Stimulated activated naive CD8-positive, alpha-beta T cell treated with anti-CD3 and anti-CD28 coated beads, Interleukin-15, Interleukin-2, amounts not matched to agents 100 U/mL and 50 U/mL, for 24 hours (primary cell): ENCODE data around the gene L3MBTL4.
"Not testable (repeated sequence)": the region's sequence is repeated elsewhere in the genome, so short reads cannot be mapped to it uniquely, and the experiment has no call there.

ENCODE experiments used
- ATAC-seq: fragments of 150-1000 bp; cut with Tn5 transposase; one replicate; pipeline ENCODE4 v1.10.0; 2021
- DNase-seq: peaks from one replicate; pipeline ENCODE4 v3.0.0; 2021

Gene L3MBTL4

GRCh38 chr18:6310714-6311113 lies 104.0 kb downstream of the L3MBTL4 start:
- ATAC-seq (no peak), DNase-seq (no peak)

- DNase-seq (no peak), ATAC-seq (no peak)
Observed at GRCh38 chr18:6297875-6298274, 116.8 kb downstream of the L3MBTL4 start.

DNA sequence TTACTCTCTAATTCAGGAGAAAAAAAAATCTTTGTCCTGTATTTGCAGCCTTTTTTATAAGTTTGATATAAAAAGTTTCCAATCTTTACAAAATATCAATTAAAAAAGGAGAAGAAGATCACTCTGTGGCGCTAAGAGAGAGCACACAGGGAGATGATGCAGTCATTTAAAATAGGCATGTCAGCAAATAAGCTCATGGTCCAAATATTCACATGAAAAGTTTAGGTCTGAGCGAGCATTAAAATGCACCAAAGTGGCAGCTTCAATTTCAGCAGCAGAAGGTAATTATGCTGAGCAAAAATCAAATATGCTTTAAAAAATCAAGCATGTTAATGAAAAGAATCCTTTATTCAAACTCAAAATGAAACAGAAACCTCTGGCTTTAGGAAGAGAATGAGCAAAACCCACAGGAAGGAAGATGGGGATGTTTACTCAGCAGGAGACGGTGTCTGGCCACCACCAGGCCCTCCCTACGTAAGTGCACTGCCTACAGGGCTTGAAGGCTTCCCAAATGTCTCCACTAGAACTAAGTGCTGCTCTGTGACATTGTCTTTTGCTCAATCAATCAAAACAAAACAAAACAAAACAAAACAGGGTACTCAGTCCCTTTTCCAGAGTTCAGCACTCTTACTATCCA lies 120.4 kb downstream of the L3MBTL4 start:
- DNase-seq (no peak), ATAC-seq (no peak)

DNA sequence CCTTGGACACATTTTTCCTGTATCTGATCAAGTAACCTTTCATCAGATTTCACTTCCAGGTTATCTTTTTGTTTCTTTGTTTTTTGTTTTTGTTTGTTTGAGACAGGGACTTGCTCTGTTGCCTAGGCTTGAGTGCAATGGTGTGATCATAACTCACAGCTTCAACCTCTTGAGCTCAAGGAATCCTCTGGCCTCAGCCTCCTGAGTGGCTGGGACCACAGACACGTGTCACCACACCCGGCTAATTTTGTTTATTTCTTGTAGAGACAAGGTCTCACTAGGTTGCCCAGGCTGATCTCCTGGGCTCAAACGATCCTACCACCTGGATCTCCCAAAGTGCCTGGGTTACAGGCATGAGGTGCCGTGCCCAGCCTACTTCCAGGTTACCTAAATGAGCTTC lies 124.9 kb downstream of the L3MBTL4 start:
- ATAC-seq (no peak), DNase-seq (no peak)

- DNase-seq (no peak), ATAC-seq (no peak)
Observed at GRCh38 chr18:6286585-6286984, 128.1 kb downstream of the L3MBTL4 start.

DNA sequence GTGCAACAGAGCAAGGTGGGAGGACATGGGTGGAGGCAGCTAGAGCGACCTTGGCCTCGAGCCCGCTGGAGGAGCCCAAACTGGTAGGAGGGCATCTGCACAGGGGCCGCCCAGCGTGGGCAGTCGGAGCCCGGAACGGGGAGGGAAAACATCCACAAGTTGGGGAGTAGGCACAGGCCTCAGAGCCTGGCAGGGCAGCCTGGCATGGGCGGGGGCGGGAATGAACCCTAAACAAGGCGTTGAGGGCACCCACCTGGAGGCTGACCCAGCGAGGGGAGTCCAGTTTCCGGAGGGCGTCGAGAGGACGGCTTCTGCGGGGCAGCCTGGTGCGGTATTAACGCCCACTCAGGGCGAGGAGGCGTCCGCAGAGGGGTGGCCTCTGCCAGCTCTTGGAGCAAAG lies 129.9 kb downstream of the L3MBTL4 start:
- DNase-seq (no peak), ATAC-seq (no peak)

GRCh38 chr18:6284300-6284699 lies 130.4 kb downstream of the L3MBTL4 start:
- no peak for ATAC-seq
- no peak for DNase-seq

DNA sequence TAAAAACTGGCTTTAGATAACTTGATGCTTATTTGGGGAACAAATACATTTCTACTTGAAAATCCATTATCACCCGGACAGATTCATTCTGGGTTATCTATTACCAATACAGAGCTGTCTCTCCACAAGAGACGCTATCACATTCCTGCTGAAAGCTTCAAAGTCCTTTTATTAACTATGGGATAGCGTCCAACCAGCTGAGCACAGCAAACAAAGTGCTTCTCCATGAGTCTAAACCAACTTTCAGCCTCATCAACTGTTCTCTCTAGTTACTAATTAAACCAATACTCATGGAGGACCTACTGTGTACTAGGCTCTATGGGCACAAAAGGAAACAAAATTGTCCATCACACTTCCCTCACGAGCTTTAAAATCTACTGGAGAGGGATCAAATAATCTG lies 132.8 kb downstream of the L3MBTL4 start:
- DNase-seq (no peak), ATAC-seq (no peak)

DNA sequence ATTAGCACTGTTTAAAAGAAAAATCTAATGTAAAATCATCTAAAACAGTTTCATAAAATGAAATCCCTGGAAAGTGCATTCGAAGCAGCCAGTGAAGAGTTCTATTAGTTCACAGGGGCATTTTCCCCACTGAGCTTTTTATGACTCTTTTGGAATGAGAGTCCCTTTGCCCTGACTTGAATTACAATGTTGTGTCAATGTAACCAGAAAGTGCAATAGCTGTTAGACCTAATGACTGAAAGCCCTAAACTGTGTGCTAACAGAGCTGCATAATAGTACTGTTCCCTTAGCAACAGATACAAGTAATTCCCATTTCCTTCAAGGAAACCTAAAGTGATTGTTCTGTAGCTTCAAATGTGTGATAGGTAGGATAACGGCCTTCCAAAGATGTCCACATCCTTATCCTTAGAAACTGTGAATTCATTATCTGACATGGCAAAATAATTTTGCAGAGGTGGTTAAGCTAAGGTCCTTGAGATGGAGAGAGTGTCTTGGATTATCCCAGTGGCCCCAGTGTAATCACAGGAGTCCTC lies 134.4 kb downstream of the L3MBTL4 start:
- ATAC-seq = no peak
- no peak for DNase-seq

GRCh38 chr18:6279308-6279707 lies 135.4 kb downstream of the L3MBTL4 start:
- ATAC-seq = no peak

GRCh38 chr18:6273423-6273822 lies 141.3 kb downstream of the L3MBTL4 start:
- ATAC-seq (no peak), DNase-seq (no peak)

More at GRCh38 chr18:6279308-6279707, 135.4 kb downstream of the L3MBTL4 start:
- no peak for DNase-seq

DNA sequence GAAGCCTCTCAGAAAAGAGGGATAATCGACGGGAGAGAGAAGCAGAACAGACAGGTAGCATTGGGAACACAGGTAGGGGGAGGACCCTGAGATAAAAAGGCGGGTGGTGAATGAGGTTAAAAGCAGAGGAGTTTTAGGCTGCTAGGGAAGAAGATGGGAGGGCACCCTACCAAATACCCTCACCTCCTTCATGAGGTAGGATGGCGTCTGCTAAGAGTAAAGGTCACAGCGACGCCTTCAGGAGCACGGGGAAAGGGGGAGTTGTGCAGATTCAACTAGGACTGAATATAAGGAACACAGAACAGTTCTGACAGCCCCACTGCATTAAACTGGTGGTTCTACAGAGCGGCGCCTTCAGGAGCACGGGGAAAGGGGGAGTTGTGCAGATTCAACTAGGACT lies 142.6 kb downstream of the L3MBTL4 start:
- ATAC-seq, DNase-seq: not testable (repeated sequence)

- no peak for ATAC-seq
Observed at GRCh38 chr18:6271585-6271984, 143.1 kb downstream of the L3MBTL4 start.

DNA sequence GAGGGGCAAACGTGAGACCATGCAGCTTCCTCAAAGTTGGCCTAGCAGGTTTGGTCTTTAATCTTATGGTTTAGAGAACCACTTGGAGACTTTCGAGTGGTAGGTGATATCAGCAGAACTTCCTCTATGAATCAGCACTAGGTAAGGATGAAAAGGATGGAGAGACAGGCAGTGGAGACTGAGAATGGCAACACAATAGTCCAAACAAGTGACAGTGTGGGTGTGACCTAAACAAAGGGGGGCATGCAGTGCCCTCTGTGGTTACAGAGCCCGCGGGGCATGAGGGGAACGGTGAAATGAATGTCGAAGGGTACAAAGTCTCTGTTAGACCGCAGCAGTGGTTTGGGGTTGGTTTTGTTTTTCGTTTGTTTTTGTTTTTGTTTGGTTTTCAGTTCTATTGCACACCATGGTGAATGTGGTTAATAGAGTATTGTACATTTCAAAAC lies 143.9 kb downstream of the L3MBTL4 start:
- DNase-seq = no peak
- ATAC-seq = no peak

More at GRCh38 chr18:6271585-6271984, 143.1 kb downstream of the L3MBTL4 start:
- DNase-seq = no peak

- DNase-seq (no peak), ATAC-seq (no peak)
Observed at GRCh38 chr18:6269660-6270332, 144.9 kb downstream of the L3MBTL4 start.

DNA sequence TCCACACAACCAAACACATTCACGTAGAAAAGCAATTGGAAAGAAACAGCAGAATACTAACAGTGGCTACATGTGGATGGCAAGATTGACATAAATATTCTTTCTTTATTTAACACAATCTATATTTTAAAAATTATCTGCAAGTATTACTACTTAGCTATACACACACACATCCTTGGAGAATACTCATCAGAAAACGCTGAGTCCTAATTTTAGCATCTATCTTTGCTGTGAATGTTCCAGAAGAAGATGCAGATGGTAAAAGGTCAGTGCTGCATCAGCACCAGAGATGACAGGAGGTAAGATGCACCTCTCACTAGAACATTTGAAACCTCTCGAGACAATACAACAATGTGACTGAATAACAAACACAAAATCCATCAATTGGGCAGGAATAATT lies 148.5 kb downstream of the L3MBTL4 start:
- DNase-seq (no peak), ATAC-seq (no peak)

DNA sequence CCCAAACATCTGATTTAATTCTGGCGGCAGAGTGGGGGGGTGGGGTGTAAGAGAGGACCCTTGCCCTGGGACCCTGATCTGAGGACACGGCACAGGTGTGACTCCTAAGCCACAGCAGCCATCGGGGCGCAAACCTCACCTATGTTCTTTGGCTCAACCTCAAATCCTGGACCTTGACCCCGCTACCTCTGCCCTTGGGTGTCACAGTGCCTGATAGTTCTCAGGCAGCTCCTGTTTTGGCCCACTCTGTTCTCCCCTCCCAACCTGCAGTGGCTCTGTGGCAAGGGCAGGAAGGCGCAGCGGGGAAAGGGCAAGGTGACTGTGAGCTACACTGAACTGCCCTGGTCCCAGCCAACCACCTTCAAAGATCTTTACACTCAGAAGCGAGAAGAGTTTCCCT lies 152.8 kb downstream of the L3MBTL4 start:
- DNase-seq = no peak
- ATAC-seq = no peak

DNA sequence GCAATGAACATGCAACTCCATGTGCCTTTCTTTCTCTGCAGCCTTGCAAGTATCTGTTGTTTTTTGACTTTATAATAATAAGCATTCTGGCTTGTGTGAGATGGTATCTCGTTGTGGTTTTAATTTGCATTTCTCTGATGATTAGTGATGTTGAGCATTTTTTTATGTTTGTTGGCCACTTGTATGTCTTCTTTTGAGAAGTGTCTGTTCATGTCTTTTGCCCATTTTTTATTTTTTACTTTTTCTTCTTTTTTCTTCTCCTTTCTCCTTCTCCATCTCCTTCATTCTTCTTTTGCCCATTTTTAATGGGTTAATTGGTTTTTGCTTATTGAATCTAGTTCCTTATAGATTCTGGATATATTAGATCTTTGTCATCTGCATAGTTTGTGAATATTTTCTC lies 155.4 kb downstream of the L3MBTL4 start:
- DNase-seq, ATAC-seq: not testable (repeated sequence)

DNA sequence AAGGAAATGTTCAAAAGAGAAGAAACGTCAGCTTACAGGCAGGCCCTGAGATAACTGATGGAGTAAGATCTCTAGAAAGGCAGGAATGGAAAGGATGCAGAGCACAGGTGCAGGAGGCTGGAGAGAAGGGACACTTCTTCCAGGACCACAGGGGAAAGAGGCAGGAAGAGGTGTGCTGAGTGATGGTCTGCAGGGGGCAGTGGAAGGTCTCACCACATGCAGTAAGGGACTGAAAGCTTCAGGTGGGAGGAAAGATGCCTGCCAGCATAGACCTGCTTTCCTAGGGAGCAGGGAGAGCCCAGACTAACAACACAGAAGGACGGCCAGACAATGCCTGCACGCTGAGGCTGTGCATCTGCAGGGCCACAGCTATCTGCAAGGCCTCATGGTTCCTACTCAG lies 156.8 kb downstream of the L3MBTL4 start:
- no peak for ATAC-seq

DNA sequence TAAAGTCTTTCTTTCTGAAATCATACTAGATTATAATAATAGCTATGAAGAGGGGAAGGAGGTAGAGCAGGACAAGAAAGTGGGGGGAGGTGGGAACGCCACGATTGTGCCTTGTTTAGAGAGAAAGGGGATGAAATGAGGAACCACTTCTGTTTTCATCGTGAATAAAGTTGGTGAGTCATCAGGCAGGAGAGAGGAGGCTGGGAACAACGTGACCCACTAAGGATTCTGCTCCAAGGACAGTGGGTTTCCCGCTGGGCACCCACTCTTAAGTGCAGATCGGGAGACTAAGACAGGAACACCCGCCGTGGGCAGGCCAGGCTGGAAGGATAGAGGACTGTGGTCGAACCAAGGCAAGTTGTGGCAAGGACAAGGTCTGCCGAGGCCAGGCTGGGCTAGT lies 158.2 kb downstream of the L3MBTL4 start:
- ATAC-seq = no peak

More for the DNA sequence above, 156.8 kb downstream of the L3MBTL4 start:
- DNase-seq = no peak

GRCh38 chr18:6255886-6256285 lies 158.8 kb downstream of the L3MBTL4 start:
- DNase-seq (no peak), ATAC-seq (no peak)

More for the DNA sequence above, 158.2 kb downstream of the L3MBTL4 start:
- DNase-seq = no peak

GRCh38 chr18:6255116-6255705 lies 159.5 kb downstream of the L3MBTL4 start:
- ATAC-seq (no peak), DNase-seq (no peak)

GRCh38 chr18:6254456-6254855 lies 160.3 kb downstream of the L3MBTL4 start:
- no peak for ATAC-seq

More at GRCh38 chr18:6254456-6254855, 160.3 kb downstream of the L3MBTL4 start:
- DNase-seq = no peak
